NT2/D1 (cell line): ENCODE measurements around the gene SYNGR4.

Experiments
- SUZ12 ChIP-seq: IDR thresholded peaks from 2 replicates; pipeline ENCODE4 v1.6.1; 2011; ENCODE audit not compliant: insufficient read length, insufficient read depth; ENCODE audit errors: extremely low read depth
- YY1 ChIP-seq: IDR thresholded peaks from 2 replicates; pipeline ENCODE4 v1.6.1; 2011; ENCODE audit not compliant: insufficient read length, insufficient read depth
- ZNF274 ChIP-seq: IDR thresholded peaks from 2 replicates; pipeline ENCODE4 v1.6.1; 2011; ENCODE audit warnings: mild to moderate bottlenecking, low read depth, low read length

- TF ChIP-seq ZNF274, result no peak
- no peak for TF ChIP-seq YY1
- TF ChIP-seq SUZ12, result no peak
Measured at GRCh38 chr19:48319647-48320541, 44.3 kb upstream of the SYNGR4 start.
